Neural crest cell (in vitro differentiated cells): ENCODE data around the gene MYOZ1. TPM values are rescaled to one million over a fixed set of nuclear protein-coding genes. Genes with fewer than 3 reads are reported as not detected.

Experiments
- DNase-seq: peaks from one replicate; pipeline ENCODE4 v3.0.0; 2021; ENCODE audit warnings: low read depth, mixed read lengths, low spot score
- H3K27ac Mint-ChIP-seq: one replicate; pipeline ENCODE4 v1.8.0; 2021; ENCODE audit warnings: mild to moderate bottlenecking, mixed read lengths; ENCODE audit not compliant: unreplicated experiment
- H3K27me3 Mint-ChIP-seq: 2 replicates; pipeline ENCODE4 v1.8.0; 2021; ENCODE audit warnings: low read depth, mild to moderate bottlenecking, mixed read lengths
- H3K36me3 Mint-ChIP-seq: 2 replicates; pipeline ENCODE4 v1.8.0; 2021; ENCODE audit warnings: low read depth, mild to moderate bottlenecking, mixed read lengths
- H3K4me1 Mint-ChIP-seq: 2 replicates; pipeline ENCODE4 v1.8.0; 2021; ENCODE audit warnings: mixed read lengths
- H3K4me3 Mint-ChIP-seq: one replicate; pipeline ENCODE4 v1.8.0; 2021; ENCODE audit warnings: mild to moderate bottlenecking, mixed read lengths
- H3K9me3 Mint-ChIP-seq: 2 replicates; pipeline ENCODE4 v1.8.0; 2021; ENCODE audit warnings: mixed read lengths
- total RNA-seq: library from RNA; stranded (reverse); gene quantifications from 2 replicates; pipeline ENCODE4 v1.2.1, GENCODE V29; 2021
- TF ChIP-seq, protein P1 (sequence below): fragments of 200-600 bp; sonication (generic); conservative IDR thresholded peaks from 2 replicates; pipeline ENCODE4 v1.5.0; 2021; ENCODE audit warnings: antibody characterized with exemption, mild to moderate bottlenecking

MYOZ1 gene
- total RNA-seq, 1 donor from 2014 or later = 0.16 TPM

DNA sequence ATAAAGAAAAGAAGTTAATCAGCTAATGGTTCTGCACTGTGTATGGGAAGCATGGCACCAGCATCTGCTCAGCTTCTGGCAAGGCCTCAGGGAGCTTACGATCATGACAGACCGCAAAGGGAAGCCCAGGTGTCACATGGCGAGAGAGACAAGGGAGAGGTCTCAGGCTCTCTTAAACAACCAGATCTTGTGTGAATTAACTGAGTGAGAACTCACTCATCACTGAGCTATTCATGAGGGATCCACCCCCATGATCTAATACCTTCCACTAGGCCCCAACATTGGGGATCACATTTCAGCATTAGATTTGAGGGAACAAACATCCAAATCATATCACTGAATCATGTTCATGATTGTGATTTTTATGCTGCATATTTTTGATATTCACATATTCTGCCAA lies 55.9 kb downstream of the MYOZ1 start:
- peaks cover 3% of the 10 kb centered on the region for H3K9me3 Mint-ChIP-seq
- no peak overlapping the region for H3K27ac Mint-ChIP-seq
- TF ChIP-seq, protein P1, sequence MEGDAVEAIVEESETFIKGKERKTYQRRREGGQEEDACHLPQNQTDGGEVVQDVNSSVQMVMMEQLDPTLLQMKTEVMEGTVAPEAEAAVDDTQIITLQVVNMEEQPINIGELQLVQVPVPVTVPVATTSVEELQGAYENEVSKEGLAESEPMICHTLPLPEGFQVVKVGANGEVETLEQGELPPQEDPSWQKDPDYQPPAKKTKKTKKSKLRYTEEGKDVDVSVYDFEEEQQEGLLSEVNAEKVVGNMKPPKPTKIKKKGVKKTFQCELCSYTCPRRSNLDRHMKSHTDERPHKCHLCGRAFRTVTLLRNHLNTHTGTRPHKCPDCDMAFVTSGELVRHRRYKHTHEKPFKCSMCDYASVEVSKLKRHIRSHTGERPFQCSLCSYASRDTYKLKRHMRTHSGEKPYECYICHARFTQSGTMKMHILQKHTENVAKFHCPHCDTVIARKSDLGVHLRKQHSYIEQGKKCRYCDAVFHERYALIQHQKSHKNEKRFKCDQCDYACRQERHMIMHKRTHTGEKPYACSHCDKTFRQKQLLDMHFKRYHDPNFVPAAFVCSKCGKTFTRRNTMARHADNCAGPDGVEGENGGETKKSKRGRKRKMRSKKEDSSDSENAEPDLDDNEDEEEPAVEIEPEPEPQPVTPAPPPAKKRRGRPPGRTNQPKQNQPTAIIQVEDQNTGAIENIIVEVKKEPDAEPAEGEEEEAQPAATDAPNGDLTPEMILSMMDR = no peak
- H3K27me3 Mint-ChIP-seq = no peaks in the 10 kb centered on the region
- DNase-seq = no peak
- H3K4me1 Mint-ChIP-seq = peaks cover 37% of the 10 kb centered on the region
- H3K36me3 Mint-ChIP-seq = peaks cover 12% of the 10 kb centered on the region
- no peak overlapping the region for H3K4me3 Mint-ChIP-seq

DNA sequence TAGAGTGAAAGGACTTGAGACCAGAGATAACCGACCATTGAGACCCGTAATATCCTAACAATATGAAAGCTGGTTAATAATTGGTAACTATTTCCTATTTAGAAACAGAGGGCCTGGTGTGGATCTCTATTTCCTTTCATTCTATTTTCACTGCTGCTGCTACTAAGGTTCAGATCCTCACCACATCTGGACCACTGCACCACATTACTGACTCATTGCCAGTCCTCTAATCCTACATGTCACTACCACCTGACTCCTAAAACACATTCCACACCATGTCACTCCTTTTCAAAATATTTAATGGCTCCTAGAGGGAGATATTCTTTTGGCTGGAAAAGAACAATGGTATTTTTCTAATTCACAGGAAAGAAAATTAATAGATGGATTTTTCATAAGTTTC lies 56.5 kb downstream of the MYOZ1 start:
- Mint-ChIP-seq H3K4me1 (peaks cover 33% of the 10 kb centered on the region), H3K27ac (no peak overlapping the region), H3K36me3 (peaks cover 12% of the 10 kb centered on the region), H3K4me3 (no peak overlapping the region), H3K9me3 (peaks cover 3% of the 10 kb centered on the region), H3K27me3 (no peaks in the 10 kb centered on the region)
- TF ChIP-seq, protein P1 = no peak
- DNase-seq = no peak

DNA sequence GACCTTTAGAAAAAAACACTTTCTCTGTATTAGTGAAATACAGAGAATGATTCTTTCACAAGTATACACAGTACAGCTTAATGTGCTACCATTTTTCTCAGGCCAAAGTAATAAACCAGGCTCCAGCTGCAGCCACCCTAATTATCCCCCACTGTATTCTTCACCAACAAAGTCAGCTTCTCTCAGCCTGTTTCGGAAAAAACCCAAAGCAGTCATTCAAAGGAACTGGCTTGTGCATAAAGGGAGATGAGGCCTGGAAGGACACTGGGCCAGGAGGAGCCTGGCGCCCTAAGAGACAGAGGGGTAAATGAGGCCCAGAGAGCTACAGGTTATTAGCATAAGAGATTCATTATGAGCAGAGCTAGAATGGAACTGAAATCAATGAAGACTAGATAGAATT lies 59.4 kb downstream of the MYOZ1 start:
- H3K36me3 Mint-ChIP-seq = peaks cover 14% of the 10 kb centered on the region
- DNase-seq = no peak
- H3K27ac Mint-ChIP-seq = no peak overlapping the region
- TF ChIP-seq, protein P1 = no peak
- peaks cover 26% of the 10 kb centered on the region for H3K4me1 Mint-ChIP-seq
- H3K4me3 Mint-ChIP-seq = no peak overlapping the region
- no peaks in the 10 kb centered on the region for H3K27me3 Mint-ChIP-seq
- H3K9me3 Mint-ChIP-seq = peaks cover 3% of the 10 kb centered on the region

Other genes with a start within 250 kb of the MYOZ1 start
- 48.1 and 48.8 TPM in 2 replicates for gene ANXA7, start 227.4 kb downstream of the MYOZ1 start, total RNA-seq
- gene MSS51, start 207.9 kb downstream of the MYOZ1 start, total RNA-seq = 2.1 and 2.6 TPM in 2 replicates
- gene PPP3CB, start 145.4 kb downstream of the MYOZ1 start, total RNA-seq = 45.6 and 46.9 TPM in 2 replicates
- 64.8 and 66.1 TPM in 2 replicates for gene USP54, start 50.1 kb downstream of the MYOZ1 start, total RNA-seq
- 0.12 and 0.20 TPM in 2 replicates for gene SYNPO2L, start 14.6 kb upstream of the MYOZ1 start, total RNA-seq
- gene AGAP5, start 56.6 kb upstream of the MYOZ1 start, total RNA-seq = 8.8 TPM in 2 replicates
- 81.4 and 85.9 TPM in 2 replicates for gene SEC24C, start 102.9 kb upstream of the MYOZ1 start, total RNA-seq
- gene CHCHD1, start 140.6 kb upstream of the MYOZ1 start, total RNA-seq = 34.8 and 38.9 TPM in 2 replicates
- gene ZSWIM8, start 144.1 kb upstream of the MYOZ1 start, total RNA-seq = 74.9 and 75.7 TPM in 2 replicates
- gene NDST2, start 170.1 kb upstream of the MYOZ1 start, total RNA-seq = 27.6 and 35.7 TPM in 2 replicates
- gene CAMK2G, start 233.1 kb upstream of the MYOZ1 start, total RNA-seq = 25.5 and 25.7 TPM in 2 replicates